ENCODE results near the gene PATZ1. TPM values are rescaled to one million over a fixed set of nuclear protein-coding genes. Genes with fewer than 3 reads are reported as not detected.

PATZ1 gene
- total RNA-seq, 4 donors from 2014 or later, result 27.1 to 33.5 (median 31.3) TPM

DNA sequence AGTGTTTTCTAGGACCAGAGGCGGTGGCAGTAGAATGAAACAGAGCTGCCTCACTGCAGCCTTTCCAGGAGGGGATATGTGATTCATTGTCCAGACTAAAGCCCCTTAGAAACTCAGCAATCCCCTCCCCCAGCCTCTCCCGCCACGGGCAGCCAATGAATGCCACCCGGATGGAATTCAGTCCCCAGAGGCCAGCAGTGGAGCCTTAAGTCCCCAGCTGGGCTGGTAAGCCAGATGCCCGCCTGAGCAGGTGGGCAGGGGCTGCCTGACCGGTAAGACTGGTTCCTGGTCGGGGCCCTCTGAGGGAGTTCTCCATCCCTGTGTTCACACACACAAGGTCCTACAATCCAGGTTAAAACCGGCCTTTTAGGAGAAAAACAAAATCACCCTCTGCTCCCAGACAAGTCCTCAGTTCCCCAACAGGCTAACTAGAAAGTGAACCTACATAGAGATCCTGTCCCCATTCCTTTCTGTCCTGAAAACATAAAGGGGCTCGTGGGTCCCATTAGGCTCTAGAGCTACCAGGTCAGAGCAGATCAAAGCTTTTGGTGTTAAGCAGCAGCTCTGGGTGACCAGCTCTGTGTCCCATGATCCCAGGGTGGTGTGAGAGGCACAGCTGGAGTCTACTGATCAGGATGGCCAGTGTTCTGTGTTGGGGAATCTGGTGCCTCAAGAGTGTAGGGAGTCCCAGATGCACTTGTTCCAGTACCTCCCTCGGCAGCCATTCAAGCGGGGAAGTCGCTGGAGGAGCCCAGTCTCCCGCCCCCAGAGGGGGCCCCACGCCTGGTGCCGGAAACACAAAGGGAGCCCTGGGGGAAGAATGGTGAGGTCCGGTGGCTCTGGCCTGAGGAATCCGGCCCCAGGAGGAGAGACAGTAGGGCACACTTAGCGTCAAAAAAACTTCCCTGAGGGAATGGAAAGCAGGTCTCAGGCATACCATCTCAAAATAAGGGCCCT, 2.6 kb downstream of the PATZ1 start:
- H3K9me3 ChIP-seq, result no peaks in the 10 kb centered on the region
- 8 to 12% methylated on average over 17 to 18 of the region's 18 CpGs for WGBS, 2 donors
- H3K27ac ChIP-seq, result peak overlapping the region; percentile 30 to 88 (median 87)
- TF ChIP-seq POLR2A (IDR thresholded peaks at IDR 0.05) (no peak), EP300 (IDR thresholded peaks at IDR 0.05) (no peak)
- TF ChIP-seq, protein P1, sequence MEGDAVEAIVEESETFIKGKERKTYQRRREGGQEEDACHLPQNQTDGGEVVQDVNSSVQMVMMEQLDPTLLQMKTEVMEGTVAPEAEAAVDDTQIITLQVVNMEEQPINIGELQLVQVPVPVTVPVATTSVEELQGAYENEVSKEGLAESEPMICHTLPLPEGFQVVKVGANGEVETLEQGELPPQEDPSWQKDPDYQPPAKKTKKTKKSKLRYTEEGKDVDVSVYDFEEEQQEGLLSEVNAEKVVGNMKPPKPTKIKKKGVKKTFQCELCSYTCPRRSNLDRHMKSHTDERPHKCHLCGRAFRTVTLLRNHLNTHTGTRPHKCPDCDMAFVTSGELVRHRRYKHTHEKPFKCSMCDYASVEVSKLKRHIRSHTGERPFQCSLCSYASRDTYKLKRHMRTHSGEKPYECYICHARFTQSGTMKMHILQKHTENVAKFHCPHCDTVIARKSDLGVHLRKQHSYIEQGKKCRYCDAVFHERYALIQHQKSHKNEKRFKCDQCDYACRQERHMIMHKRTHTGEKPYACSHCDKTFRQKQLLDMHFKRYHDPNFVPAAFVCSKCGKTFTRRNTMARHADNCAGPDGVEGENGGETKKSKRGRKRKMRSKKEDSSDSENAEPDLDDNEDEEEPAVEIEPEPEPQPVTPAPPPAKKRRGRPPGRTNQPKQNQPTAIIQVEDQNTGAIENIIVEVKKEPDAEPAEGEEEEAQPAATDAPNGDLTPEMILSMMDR (IDR thresholded peaks at IDR 0.05), result no peak
- peaks cover 0 to 43% (median 0%) of the 10 kb centered on the region in 3 donors for H3K36me3 ChIP-seq
- peaks cover 4 to 75% (median 38%) of the 10 kb centered on the region in 4 donors for H3K4me1 ChIP-seq
- peak in 1 of 2 donors; percentile 8 for DNase-seq (ENCODE audit: low spot score in 2 of 2)
- peak overlapping the region in 3 of 4 donors; percentile 73 to 81 (median 75) for H3K4me3 ChIP-seq
- H3K27me3 ChIP-seq, result no peaks in the 10 kb centered on the region

DNA sequence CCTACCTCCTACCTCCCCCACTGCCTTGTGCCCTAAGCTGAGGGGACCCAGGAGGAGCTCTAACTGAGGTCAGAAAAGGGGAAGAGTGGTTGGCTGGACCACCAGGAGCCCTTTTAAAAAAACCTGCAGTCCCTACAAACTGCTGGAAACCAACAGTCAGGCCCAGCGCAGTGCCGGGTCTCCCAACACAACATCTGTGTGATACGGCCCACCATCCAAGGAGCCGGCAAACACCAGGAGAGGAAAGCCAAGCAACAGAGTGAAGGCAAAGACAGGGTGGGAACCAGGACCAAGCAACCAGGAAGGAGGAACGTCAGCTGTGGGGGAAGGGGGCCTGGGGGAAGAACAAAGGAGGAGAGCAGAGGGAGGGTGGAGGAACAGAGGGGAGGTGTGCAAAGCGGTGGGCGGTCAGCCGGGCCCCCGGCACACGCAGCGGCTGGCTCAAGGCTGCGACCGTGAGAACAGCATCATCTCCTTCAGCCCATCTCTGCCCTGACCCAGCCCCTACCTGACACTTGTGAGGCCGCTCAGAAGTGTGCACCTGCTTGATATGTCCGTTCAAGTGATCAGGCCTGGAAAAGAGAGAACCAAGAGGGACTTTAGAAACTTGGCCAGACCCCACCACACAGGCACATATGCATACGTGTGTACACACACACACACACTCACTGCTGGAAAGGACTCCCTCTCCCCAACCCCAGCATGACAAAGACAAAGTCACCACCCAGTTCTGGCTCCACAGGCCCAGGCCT, 3.6 kb downstream of the PATZ1 start:
- H3K9me3 ChIP-seq, result no peaks in the 10 kb centered on the region
- no peak for DNase-seq (ENCODE audit: low spot score in 2 of 2)
- 26 to 38% methylated on average over 16 of the region's 16 CpGs for WGBS, 2 donors
- no peaks in the 10 kb centered on the region for H3K27me3 ChIP-seq
- TF ChIP-seq, protein P1 (IDR thresholded peaks at IDR 0.05), result no peak
- TF ChIP-seq POLR2A (IDR thresholded peaks at IDR 0.05) (no peak), EP300 (IDR thresholded peaks at IDR 0.05) (no peak)
- H3K27ac ChIP-seq, result peak overlapping the region in 3 of 4 donors; percentile 86 to 88 (median 88)
- peaks cover 0 to 53% (median 0%) of the 10 kb centered on the region in 3 donors for H3K36me3 ChIP-seq
- H3K4me1 ChIP-seq, result peaks cover 4 to 72% (median 35%) of the 10 kb centered on the region in 4 donors
- H3K4me3 ChIP-seq, result peak overlapping the region in 2 of 4 donors; percentile 75 to 81

DNA sequence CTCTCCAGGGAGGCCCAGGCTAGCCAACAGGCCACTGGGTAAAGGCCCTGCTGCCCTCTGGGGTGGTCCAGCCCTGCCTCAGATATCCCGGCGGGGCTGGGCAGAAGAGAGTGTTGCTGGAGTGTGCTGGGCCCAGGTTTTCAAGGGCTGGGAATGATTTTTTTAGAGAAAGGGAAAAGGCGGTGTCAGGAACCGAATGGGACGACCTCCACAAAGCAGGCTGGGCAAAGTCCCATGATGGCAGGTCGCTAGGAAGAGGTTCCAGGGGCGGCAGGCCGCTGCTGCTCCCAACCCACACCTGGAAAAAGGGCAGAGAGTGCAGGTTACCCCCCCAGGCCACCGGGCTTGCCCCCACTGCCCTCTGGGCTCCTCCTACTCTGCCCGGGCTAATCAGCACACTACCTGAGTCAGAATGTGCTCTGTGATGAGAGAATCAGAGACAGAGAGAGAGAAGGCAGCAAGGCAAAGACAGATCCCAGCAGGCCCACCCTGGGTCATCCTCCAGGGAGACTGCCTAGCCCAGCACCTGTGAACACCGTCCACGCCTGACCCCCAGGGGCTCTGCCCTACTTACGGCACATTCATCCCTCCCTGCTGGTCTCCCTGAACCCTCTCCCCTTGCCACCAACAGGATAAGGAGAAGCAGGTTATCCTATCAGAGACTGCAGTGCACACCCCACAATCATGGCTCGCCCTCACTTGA, 4.6 kb downstream of the PATZ1 start:
- DNase-seq (ENCODE audit: low spot score in 2 of 2), result no peak
- Histone ChIP-seq H3K4me1 (peaks cover 4 to 71% (median 34%) of the 10 kb centered on the region in 4 donors), H3K27ac (peak overlapping the region in 2 of 4 donors; percentile 88), H3K36me3 (peaks cover 0 to 59% (median 0%) of the 10 kb centered on the region in 3 donors), H3K4me3 (no peak overlapping the region), H3K27me3 (no peaks in the 10 kb centered on the region), H3K9me3 (no peaks in the 10 kb centered on the region)
- no peak for TF ChIP-seq EP300 (IDR thresholded peaks at IDR 0.05)
- TF ChIP-seq, protein P1 (IDR thresholded peaks at IDR 0.05), result no peak
- no peak for TF ChIP-seq POLR2A (IDR thresholded peaks at IDR 0.05)
- WGBS, 2 donors, result 73 to 81% methylated on average over 14 of the region's 14 CpGs

DNA sequence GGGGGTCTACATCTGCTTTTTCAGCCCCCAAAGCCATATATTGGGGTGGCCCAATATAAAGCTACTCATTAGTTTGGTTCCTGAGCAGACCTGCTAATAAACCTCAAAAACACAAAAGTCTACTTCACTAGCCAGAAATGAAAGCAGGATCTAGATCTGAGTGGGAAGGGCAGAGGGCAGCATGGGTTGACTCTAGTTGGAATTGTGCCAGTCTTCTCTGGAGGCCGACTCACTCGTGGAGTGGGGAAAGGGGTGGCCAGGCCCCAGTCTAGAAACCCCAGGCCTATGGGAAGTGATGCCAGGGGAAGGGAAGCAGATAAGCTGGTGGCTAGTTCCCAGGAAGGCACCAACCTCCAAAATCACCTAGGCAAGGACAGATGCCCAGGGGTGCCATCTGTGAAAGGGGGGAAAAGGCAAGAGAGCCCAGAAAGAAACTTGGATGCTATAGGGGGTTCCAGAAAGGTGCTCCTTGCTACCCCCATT, 5.3 kb downstream of the PATZ1 start:
- Histone ChIP-seq H3K9me3 (no peaks in the 10 kb centered on the region), H3K27me3 (no peaks in the 10 kb centered on the region), H3K27ac (peak overlapping the region in 2 of 4 donors; percentile 88), H3K4me1 (peaks cover 4 to 71% (median 34%) of the 10 kb centered on the region in 4 donors), H3K36me3 (peaks cover 0 to 61% (median under 1%) of the 10 kb centered on the region in 3 donors), H3K4me3 (no peak overlapping the region)
- 0 to 5% methylated on average over 2 of the region's 2 CpGs for WGBS, 2 donors
- no peak for DNase-seq (ENCODE audit: low spot score in 2 of 2)
- no peak for TF ChIP-seq POLR2A (IDR thresholded peaks at IDR 0.05)
- TF ChIP-seq, protein P1 (IDR thresholded peaks at IDR 0.05), result no peak
- no peak for TF ChIP-seq EP300 (IDR thresholded peaks at IDR 0.05)

All from tibial nerve (tissue), 4 donors.